HL-60 (cell line): ENCODE data around the gene CLEC14A.

Experiments used
- DNase-seq, 2 experiments: peaks; one replicate each; pipeline ENCODE4 v3.0.0-alpha.2; 2010 to 2020; ENCODE audit warnings: low read depth in 1 of 2, low spot score in 1 of 2
- H3K27ac ChIP-seq: fragments of 250-450 bp; sonication (Bioruptor Pico); replicated peaks from 2 replicates; pipeline ENCODE4 v1.5.1; 2020; ENCODE audit warnings: mild to moderate bottlenecking, moderate library complexity
- H3K27me3 ChIP-seq: fragments of 250-450 bp; sonication (Bioruptor Pico); 2 replicates; pipeline ENCODE4 v1.5.1; 2021; ENCODE audit warnings: mild to moderate bottlenecking, moderate library complexity; ENCODE audit not compliant: insufficient read depth, poor library complexity, severe bottlenecking
- H3K4me3 ChIP-seq: replicated peaks from 2 replicates; pipeline ENCODE4 v1.5.1; 2011; ENCODE audit warnings: mild to moderate bottlenecking, control low read depth, low read length; ENCODE audit not compliant: insufficient read depth
- CTCF ChIP-seq: IDR thresholded peaks from one replicate; pipeline ENCODE4 v1.5.1; 2011; ENCODE audit warnings: low read length, control low read depth, inconsistent platforms; ENCODE audit not compliant: insufficient read depth
- GABPA ChIP-seq: IDR thresholded peaks from 2 replicates; pipeline ENCODE4 v1.6.1; 2012; ENCODE audit warnings: low read depth
- POLR2AphosphoS5 ChIP-seq: IDR thresholded peaks from 2 replicates; pipeline ENCODE4 v1.6.1; 2012; ENCODE audit warnings: low read depth
- REST ChIP-seq: IDR thresholded peaks from 2 replicates; pipeline ENCODE4 v1.6.1; 2012; ENCODE audit warnings: low read depth; ENCODE audit not compliant: insufficient replicate concordance
- SPI1 ChIP-seq: IDR thresholded peaks from 2 replicates; pipeline ENCODE4 v1.6.1; 2012; ENCODE audit warnings: low read depth, mild to moderate bottlenecking, borderline replicate concordance
- long read RNA-seq: library from polyadenylated mRNA; unstranded; transcript quantifications from one replicate; pipeline ENCODE4 v2.0.0, GENCODE V29; 2020

Gene CLEC14A
- long read RNA-seq = 0 reads

- peaks cover 27% of the 10 kb centered on the region for H3K27me3 ChIP-seq
- no peak within 1 kb of the TSS for H3K27ac ChIP-seq
- no peak for DNase-seq
- no peak within 1 kb of the TSS for H3K4me3 ChIP-seq
- TF ChIP-seq CTCF (no peak), GABPA (no peak), REST (no peak)
Measured at GRCh38 chr14:38255673-38256532, at the start of gene CLEC14A. Gene CLEC14A, minus strand, starts transcription at chr14:38256093. Its CDS starts 71 bp downstream, at chr14:38256022.

- TF ChIP-seq SPI1 (no peak), CTCF (no peak), GABPA (no peak), REST (no peak), POLR2AphosphoS5 (no peak)
- Histone ChIP-seq H3K27me3 (no peaks in the 10 kb centered on the region), H3K27ac (no peak overlapping the region), H3K4me3 (no peak overlapping the region)
- DNase-seq = no peak
Measured at GRCh38 chr14:38302966-38303365, 47.1 kb upstream of the CLEC14A start.

GRCh38 chr14:38302034-38302433, 46.1 kb upstream of the CLEC14A start:
- DNase-seq = no peak
- no peaks in the 10 kb centered on the region for H3K27me3 ChIP-seq
- no peak for TF ChIP-seq GABPA
- no peak for TF ChIP-seq CTCF
- TF ChIP-seq REST = no peak
- TF ChIP-seq POLR2AphosphoS5 = no peak
- no peak for TF ChIP-seq SPI1
- H3K27ac ChIP-seq = no peak overlapping the region
- no peak overlapping the region for H3K4me3 ChIP-seq
